ENCODE measurements around the gene ELFN1.

DNA sequence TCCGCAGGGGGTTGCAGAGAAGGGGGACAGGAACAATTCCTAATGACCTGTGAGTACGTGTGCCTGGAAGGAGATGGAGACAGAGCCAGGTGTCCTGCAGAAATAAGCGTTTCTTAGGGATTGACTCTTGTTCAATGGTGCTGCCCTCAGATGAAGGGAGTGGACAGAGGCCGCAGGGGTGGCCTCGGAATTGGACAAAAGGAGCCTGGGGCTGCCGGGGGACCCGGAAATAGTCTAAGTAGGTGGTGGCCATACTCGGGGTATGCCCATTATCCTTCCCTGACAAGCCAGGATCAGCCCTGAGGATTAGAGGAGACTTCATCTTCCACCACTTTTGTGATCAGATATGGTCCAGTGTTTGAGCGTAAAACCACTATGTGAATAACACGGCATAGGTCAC, 39.2 kb downstream of the ELFN1 start:
- TF ChIP-seq POLR2A (IDR thresholded peaks at IDR 0.05) = no peak
- TF ChIP-seq, protein P1, sequence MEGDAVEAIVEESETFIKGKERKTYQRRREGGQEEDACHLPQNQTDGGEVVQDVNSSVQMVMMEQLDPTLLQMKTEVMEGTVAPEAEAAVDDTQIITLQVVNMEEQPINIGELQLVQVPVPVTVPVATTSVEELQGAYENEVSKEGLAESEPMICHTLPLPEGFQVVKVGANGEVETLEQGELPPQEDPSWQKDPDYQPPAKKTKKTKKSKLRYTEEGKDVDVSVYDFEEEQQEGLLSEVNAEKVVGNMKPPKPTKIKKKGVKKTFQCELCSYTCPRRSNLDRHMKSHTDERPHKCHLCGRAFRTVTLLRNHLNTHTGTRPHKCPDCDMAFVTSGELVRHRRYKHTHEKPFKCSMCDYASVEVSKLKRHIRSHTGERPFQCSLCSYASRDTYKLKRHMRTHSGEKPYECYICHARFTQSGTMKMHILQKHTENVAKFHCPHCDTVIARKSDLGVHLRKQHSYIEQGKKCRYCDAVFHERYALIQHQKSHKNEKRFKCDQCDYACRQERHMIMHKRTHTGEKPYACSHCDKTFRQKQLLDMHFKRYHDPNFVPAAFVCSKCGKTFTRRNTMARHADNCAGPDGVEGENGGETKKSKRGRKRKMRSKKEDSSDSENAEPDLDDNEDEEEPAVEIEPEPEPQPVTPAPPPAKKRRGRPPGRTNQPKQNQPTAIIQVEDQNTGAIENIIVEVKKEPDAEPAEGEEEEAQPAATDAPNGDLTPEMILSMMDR (IDR thresholded peaks at IDR 0.05) = no peak

Data from body of pancreas (tissue), 4 donors.